PFSK-1 (cell line): ENCODE data around the gene COG3.

ENCODE experiments used
- FOXP2 ChIP-seq: optimal IDR thresholded peaks from 2 replicates; pipeline ENCODE3; 2011; ENCODE audit warnings: borderline replicate concordance, control low read depth, inconsistent platforms; ENCODE audit not compliant: insufficient read depth; ENCODE audit errors: extremely low read length, extremely low read depth
- POLR2AphosphoS5 ChIP-seq: IDR thresholded peaks from 2 replicates; pipeline ENCODE4 v1.6.1; 2012; ENCODE audit warnings: low read depth, mild to moderate bottlenecking, control low read depth, low read length, moderate library complexity
- SIN3A ChIP-seq: IDR thresholded peaks from 2 replicates; pipeline ENCODE4 v1.6.1; 2012; ENCODE audit warnings: mild to moderate bottlenecking, low read length, moderate library complexity, borderline replicate concordance; ENCODE audit not compliant: insufficient read depth
- TAF1 ChIP-seq: IDR thresholded peaks from 2 replicates; pipeline ENCODE4 v1.6.1; 2012; ENCODE audit warnings: low read length, control low read depth, borderline replicate concordance; ENCODE audit not compliant: insufficient read depth
- TF ChIP-seq, protein P1 (sequence below), 2 experiments: IDR thresholded peaks; 2 replicates each; pipeline versions ENCODE4 v1.6.1 to v1.8.0; 2011 to 2012; ENCODE audit warnings: low read depth in 2 of 2, low read length in 2 of 2, control low read depth in 1 of 2, inconsistent platforms in 1 of 2, mild to moderate bottlenecking in 1 of 2, moderate library complexity in 1 of 2; ENCODE audit not compliant: insufficient read depth in 1 of 2

DNA sequence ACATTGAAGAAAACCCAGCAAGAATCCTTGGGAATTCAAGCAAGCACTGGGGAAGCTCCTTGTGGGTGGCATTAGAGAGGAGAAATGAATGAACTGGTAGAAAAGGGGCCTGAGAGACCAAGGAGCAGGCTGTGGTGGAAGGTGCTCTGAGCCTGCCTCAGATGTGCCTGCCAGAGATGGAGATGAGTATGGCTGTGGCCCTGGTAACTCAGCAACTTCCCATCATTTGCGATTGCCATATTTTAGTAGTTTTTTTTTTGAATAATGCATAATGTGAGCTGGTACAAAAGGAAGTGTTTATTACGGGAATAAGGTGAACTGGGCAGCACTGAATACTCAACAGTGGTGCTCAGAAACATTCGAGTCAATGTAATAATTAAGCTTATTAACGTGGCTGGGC lies 111.7 kb downstream of the COG3 start:
- TF ChIP-seq POLR2AphosphoS5 (no peak), TAF1 (no peak), SIN3A (no peak), FOXP2 (no peak)
- TF ChIP-seq, protein P1, sequence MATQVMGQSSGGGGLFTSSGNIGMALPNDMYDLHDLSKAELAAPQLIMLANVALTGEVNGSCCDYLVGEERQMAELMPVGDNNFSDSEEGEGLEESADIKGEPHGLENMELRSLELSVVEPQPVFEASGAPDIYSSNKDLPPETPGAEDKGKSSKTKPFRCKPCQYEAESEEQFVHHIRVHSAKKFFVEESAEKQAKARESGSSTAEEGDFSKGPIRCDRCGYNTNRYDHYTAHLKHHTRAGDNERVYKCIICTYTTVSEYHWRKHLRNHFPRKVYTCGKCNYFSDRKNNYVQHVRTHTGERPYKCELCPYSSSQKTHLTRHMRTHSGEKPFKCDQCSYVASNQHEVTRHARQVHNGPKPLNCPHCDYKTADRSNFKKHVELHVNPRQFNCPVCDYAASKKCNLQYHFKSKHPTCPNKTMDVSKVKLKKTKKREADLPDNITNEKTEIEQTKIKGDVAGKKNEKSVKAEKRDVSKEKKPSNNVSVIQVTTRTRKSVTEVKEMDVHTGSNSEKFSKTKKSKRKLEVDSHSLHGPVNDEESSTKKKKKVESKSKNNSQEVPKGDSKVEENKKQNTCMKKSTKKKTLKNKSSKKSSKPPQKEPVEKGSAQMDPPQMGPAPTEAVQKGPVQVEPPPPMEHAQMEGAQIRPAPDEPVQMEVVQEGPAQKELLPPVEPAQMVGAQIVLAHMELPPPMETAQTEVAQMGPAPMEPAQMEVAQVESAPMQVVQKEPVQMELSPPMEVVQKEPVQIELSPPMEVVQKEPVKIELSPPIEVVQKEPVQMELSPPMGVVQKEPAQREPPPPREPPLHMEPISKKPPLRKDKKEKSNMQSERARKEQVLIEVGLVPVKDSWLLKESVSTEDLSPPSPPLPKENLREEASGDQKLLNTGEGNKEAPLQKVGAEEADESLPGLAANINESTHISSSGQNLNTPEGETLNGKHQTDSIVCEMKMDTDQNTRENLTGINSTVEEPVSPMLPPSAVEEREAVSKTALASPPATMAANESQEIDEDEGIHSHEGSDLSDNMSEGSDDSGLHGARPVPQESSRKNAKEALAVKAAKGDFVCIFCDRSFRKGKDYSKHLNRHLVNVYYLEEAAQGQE (IDR thresholded peaks at IDR 0.05; ENCODE audit: insufficient read depth in 1 of 2, low read depth in 2 of 2, low read length in 2 of 2) = no peak
